ENCODE results near the gene EVI2B.

DNA sequence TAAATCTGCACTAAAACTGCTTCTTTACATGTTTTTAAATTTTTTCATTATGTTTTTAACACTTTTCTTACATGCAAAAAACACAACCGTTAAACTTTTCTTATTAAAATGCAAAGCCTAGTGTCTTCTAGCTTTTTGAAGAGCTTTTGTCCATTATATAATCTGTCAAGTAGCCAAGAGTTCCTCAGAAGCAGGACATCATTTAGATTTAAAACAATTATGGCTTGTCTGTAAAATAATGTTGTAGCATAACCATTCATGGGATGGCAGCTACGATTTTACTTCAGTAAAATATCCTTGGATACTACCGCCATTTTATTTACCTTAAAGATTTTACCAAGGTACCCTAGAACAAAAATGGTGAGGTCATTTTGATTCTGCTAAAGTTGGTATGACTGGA lies 19.6 kb downstream of the EVI2B start:
- TF ChIP-seq, protein P1, sequence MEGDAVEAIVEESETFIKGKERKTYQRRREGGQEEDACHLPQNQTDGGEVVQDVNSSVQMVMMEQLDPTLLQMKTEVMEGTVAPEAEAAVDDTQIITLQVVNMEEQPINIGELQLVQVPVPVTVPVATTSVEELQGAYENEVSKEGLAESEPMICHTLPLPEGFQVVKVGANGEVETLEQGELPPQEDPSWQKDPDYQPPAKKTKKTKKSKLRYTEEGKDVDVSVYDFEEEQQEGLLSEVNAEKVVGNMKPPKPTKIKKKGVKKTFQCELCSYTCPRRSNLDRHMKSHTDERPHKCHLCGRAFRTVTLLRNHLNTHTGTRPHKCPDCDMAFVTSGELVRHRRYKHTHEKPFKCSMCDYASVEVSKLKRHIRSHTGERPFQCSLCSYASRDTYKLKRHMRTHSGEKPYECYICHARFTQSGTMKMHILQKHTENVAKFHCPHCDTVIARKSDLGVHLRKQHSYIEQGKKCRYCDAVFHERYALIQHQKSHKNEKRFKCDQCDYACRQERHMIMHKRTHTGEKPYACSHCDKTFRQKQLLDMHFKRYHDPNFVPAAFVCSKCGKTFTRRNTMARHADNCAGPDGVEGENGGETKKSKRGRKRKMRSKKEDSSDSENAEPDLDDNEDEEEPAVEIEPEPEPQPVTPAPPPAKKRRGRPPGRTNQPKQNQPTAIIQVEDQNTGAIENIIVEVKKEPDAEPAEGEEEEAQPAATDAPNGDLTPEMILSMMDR (conservative IDR thresholded peaks at IDR 0.05; ENCODE audit: low read depth, low read length) = no peak
- no peak for TF ChIP-seq RFX5 (IDR thresholded peaks at IDR 0.05; ENCODE audit: low read depth, low read length)
- no peak for TF ChIP-seq RAD21 (IDR thresholded peaks at IDR 0.05; ENCODE audit: low read length)
- no peak for TF ChIP-seq MAFK (IDR thresholded peaks at IDR 0.05; ENCODE audit: low read depth, low read length)
- no peak for TF ChIP-seq MAZ (IDR thresholded peaks at IDR 0.05; ENCODE audit: borderline replicate concordance, low read depth, low read length)
- TF ChIP-seq, protein P2, sequence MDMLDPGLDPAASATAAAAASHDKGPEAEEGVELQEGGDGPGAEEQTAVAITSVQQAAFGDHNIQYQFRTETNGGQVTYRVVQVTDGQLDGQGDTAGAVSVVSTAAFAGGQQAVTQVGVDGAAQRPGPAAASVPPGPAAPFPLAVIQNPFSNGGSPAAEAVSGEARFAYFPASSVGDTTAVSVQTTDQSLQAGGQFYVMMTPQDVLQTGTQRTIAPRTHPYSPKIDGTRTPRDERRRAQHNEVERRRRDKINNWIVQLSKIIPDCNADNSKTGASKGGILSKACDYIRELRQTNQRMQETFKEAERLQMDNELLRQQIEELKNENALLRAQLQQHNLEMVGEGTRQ (IDR thresholded peaks at IDR 0.05; ENCODE audit: low read depth, low read length) = no peak
- TF ChIP-seq BHLHE40 (IDR thresholded peaks at IDR 0.05; ENCODE audit: low read depth, low read length) = no peak
- TF ChIP-seq NFE2L2 (IDR thresholded peaks at IDR 0.05; ENCODE audit: low read depth, low read length) = no peak
- no peak for TF ChIP-seq POLR2A (IDR thresholded peaks at IDR 0.05; ENCODE audit: low read depth, low read length)
- no peak for TF ChIP-seq SMC3 (IDR thresholded peaks at IDR 0.05; ENCODE audit: low read depth, low read length)
